Measurements from ENCODE around the gene NIPBL. TPM values are rescaled to one million over a fixed set of nuclear protein-coding genes. Genes with fewer than 3 reads are reported as not detected.

NIPBL gene
- total and polyA plus RNA-seq, 10 of the 15 experiments (the other 5 are each of a cell fraction or from before 2014, with no cell fraction given), result 10.4 to 50.4 (median 20.2) TPM

DNA sequence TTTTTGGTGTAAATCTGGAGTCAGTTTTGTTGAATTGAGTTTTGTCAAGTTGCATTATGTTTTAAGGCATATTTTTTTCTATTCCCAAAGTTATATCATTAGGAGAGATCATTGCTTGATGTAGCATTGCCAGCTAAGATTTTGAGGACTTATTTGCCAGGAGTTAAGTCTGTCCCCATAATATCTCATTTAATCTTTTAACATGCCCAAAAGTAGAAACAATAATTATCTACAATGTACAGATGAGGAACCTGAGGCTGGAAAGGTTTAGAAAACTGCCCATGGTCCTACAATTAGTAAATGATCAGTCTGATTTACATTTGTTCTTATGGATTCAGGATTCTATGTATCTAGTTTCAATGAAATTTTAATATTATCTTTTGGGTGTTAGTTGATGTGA lies 4.7 kb downstream of the NIPBL start (continued):
- TF ChIP-seq CBX3 (IDR thresholded peaks at IDR 0.05; ENCODE audit: borderline replicate concordance, low read depth) (no peak), HCFC1 (IDR thresholded peaks at IDR 0.05; ENCODE audit: low read length) (no peak), BCL11A (IDR thresholded peaks at IDR 0.05; ENCODE audit: low read depth, low read length) (no peak), KDM1A (IDR thresholded peaks at IDR 0.05; ENCODE audit: borderline replicate concordance) (no peak), TAF1 (IDR thresholded peaks at IDR 0.05; ENCODE audit: borderline replicate concordance, low read depth, low read length) (no peak), POLR2AphosphoS2 (IDR thresholded peaks at IDR 0.05; ENCODE audit: low read depth, low read length) (no peak), JUND (IDR thresholded peaks at IDR 0.05; ENCODE audit: low read depth, low read length) (no peak), RAD51 (IDR thresholded peaks at IDR 0.05) (no peak)
- TF ChIP-seq, protein P1, sequence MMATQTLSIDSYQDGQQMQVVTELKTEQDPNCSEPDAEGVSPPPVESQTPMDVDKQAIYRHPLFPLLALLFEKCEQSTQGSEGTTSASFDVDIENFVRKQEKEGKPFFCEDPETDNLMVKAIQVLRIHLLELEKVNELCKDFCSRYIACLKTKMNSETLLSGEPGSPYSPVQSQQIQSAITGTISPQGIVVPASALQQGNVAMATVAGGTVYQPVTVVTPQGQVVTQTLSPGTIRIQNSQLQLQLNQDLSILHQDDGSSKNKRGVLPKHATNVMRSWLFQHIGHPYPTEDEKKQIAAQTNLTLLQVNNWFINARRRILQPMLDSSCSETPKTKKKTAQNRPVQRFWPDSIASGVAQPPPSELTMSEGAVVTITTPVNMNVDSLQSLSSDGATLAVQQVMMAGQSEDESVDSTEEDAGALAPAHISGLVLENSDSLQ (IDR thresholded peaks at IDR 0.05), result no peak

DNA sequence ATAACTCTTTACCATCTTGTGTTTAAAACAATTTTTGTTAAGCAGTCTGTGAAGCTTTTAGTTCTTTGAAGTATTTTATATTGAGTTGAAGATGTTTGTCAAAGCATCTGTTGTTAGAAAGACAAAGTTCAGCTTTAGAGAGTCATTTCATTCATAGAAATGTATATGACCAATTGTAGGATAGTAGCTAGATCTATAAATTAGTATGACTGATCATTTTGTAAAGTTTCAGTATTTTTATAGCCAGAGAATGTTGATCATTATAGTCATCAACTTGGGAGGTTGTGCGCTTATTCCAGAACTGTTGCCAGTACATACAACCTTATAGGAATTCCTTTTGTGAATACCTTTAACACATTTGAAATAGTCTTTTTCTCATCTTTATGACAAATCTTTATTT lies 5.2 kb downstream of the NIPBL start:
- Histone ChIP-seq H2AFZ (ENCODE audit: control insufficient read depth, low read depth, low read length) (no peak overlapping the region), H3K9ac (ENCODE audit: control insufficient read depth, insufficient read depth, low read length) (peak overlapping the region; percentile 19; the same call in 1 of the 2 replicates), H3K27ac (ENCODE audit: control insufficient read depth, insufficient read depth) (peak overlapping the region; percentile 63), H3K36me3 (ENCODE audit: control insufficient read depth in 2 of 2, insufficient read depth in 2 of 2, low read length in 1 of 2) (peaks cover 5 to 10% of the 10 kb centered on the region in 2 experiments; a peak in 2 of 4 replicates), H3K27me3 (replicated peaks in 1 of 2; ENCODE audit: control insufficient read depth in 2 of 2, insufficient read depth in 2 of 2, low read length in 1 of 2) (no peaks in the 10 kb centered on the region), H4K20me1 (ENCODE audit: control insufficient read depth, insufficient read depth) (no peaks in the 10 kb centered on the region; the same call in 1 of the 2 replicates), H3K4me1 (ENCODE audit: control insufficient read depth, insufficient read depth, low read length) (peaks cover 6% of the 10 kb centered on the region; the same call in 1 of the 2 replicates), H3K9me3 (replicated peaks; ENCODE audit: control insufficient read depth, insufficient read depth, low read length) (peaks cover 5% of the 10 kb centered on the region; the same call in 2 of the 3 replicates), H3K4me3 (peak overlapping the region; percentile 48), H3K79me2 (ENCODE audit: control insufficient read depth, insufficient read depth, low read length) (peaks cover 100% of the 10 kb centered on the region), H3K4me2 (ENCODE audit: control insufficient read depth, insufficient read depth) (peak overlapping the region; percentile 74)
- intact Hi-C loops (cut with micrococcal nuclease; ENCODE audit: unreplicated experiment) (no loop called here), in situ Hi-C loops (cut with MboI) (no loop called here)
- DNase-seq (ENCODE audit: low read depth, low spot score), result no peak
- SMC1A ChIA-PET (ENCODE audit: uncharacterized antibody, unreplicated experiment), result interaction anchor here (0.8 to 2.0 kb wide), 11 partner anchors 13 to 157 kb away, joined by 3 to 8 read pairs (median 4); no protein-coding TSS in a partner anchor
- POLR2A ChIA-PET, result no interaction called here
- 96% methylated on average over 1 of the region's 1 CpG for WGBS (ENCODE audit: insufficient coverage, insufficient replicate concordance, low lambda C conversion rate, missing lambda C conversion rate)
- TF ChIP-seq BACH1 (IDR thresholded peaks at IDR 0.05; ENCODE audit: borderline replicate concordance) (no peak), NFIC (IDR thresholded peaks at IDR 0.05; ENCODE audit: low read depth, low read length) (0 out of 2 replicates have a peak, but pooled peaks have one; percentile 15)
- RAD21 ChIA-PET (ENCODE audit: unreplicated experiment), result interaction anchor here (0.7 to 1.6 kb wide), 10 partner anchors 8 to 163 kb away, joined by 3 to 7 read pairs (median 3); no protein-coding TSS in a partner anchor
- CTCF ChIA-PET, result interaction anchor here (0.8 to 3.8 kb wide), 7 partner anchors 11 to 186 kb away, joined by 3 to 25 read pairs (median 4); no protein-coding TSS in a partner anchor
- no TSS peak for BruUV-seq (replicated peaks)
- peak; percentile 7 for ATAC-seq
- FAIRE-seq, result no peak
